Measurements from ENCODE around the gene GRM7. TPM values are rescaled to one million over a fixed set of nuclear protein-coding genes. Genes with fewer than 3 reads are reported as not detected.

GRM7 gene
- polyA plus RNA-seq, 1 experiment = not detected

DNA sequence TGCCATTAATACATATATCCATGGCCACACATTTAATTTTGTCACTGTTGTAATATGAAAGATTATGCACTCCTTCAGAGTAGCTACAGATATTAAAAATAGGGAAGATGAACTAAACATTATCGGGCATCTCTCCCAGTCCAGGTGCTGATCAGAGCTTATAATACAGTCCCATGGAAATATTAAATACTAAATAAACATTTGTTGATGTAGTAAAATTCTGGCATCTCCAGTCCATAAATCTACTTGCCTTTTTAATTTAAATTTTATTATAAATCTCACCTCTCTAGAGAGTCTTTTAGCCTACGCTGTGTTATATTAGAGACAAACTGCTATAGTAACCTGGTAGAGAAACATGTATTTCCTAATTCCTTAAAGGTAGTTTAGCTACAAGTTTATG is 297.6 kb downstream of the GRM7 start:
- ChIA-PET CTCF (no interaction called here), POLR2A (no interaction called here)
- Histone ChIP-seq H3K9me3 (ENCODE audit: control insufficient read depth, insufficient read depth, low read length) (peaks cover 2% of the 10 kb centered on the region), H3K27ac (ENCODE audit: low read depth, low read length) (no peak overlapping the region), H3K4me3 (ENCODE audit: low read depth, low read length) (no peak overlapping the region), H3K27me3 (ENCODE audit: control insufficient read depth, insufficient read depth, low read length) (no peaks in the 10 kb centered on the region)
- TF ChIP-seq, protein P1, sequence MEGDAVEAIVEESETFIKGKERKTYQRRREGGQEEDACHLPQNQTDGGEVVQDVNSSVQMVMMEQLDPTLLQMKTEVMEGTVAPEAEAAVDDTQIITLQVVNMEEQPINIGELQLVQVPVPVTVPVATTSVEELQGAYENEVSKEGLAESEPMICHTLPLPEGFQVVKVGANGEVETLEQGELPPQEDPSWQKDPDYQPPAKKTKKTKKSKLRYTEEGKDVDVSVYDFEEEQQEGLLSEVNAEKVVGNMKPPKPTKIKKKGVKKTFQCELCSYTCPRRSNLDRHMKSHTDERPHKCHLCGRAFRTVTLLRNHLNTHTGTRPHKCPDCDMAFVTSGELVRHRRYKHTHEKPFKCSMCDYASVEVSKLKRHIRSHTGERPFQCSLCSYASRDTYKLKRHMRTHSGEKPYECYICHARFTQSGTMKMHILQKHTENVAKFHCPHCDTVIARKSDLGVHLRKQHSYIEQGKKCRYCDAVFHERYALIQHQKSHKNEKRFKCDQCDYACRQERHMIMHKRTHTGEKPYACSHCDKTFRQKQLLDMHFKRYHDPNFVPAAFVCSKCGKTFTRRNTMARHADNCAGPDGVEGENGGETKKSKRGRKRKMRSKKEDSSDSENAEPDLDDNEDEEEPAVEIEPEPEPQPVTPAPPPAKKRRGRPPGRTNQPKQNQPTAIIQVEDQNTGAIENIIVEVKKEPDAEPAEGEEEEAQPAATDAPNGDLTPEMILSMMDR (IDR thresholded peaks at IDR 0.05; ENCODE audit: low read depth, low read length) = no peak
- DNase-seq (ENCODE audit: low read depth, low spot score) = no peak

DNA sequence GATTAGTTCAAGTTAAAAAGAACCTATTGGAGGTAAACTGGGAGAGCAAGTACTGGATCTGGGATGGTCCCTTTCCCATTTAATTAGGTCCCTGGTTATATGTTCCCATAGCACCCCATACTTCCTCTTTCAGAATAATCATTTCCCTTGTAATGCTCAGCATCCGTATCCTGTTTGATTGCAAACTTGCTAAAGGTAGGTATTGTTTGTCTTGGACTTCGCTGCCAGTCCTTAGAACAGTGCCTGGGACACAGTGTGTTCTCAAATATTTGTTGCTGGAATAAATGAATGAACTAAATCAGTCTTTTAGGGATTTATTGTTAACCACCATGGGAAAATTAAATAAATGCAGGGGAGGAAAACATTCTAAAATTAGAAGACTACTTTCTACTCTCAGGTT is 299.8 kb downstream of the GRM7 start:
- H3K27ac ChIP-seq (ENCODE audit: low read depth, low read length) = no peak overlapping the region
- TF ChIP-seq, protein P1 (IDR thresholded peaks at IDR 0.05; ENCODE audit: low read depth, low read length) = no peak
- CTCF ChIA-PET = no interaction called here
- H3K27me3 ChIP-seq (ENCODE audit: control insufficient read depth, insufficient read depth, low read length) = no peaks in the 10 kb centered on the region
- H3K4me3 ChIP-seq (ENCODE audit: low read depth, low read length) = no peak overlapping the region
- POLR2A ChIA-PET = no interaction called here
- DNase-seq (ENCODE audit: low read depth, low spot score) = no peak
- H3K9me3 ChIP-seq (ENCODE audit: control insufficient read depth, insufficient read depth, low read length) = peaks cover 2% of the 10 kb centered on the region

DNA sequence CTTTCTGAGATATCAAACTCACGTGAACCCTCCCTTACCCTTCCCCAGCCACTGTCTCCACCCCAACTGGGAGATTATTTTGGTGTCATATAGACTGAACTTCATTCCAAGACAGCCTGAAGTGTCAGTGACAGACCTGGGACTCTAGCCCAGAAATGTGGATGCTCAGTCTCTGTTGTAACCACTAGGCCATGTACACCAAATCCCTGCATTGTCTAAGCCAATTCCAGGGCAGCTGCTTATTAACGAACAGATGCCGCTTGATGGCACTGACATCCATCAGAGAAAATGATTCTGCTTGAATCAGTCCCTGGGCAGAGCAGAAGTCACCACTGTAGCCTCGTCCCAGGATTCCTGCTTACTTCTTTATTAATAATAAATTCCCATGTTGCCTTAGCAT is 305.5 kb downstream of the GRM7 start:
- Histone ChIP-seq H3K27me3 (ENCODE audit: control insufficient read depth, insufficient read depth, low read length) (no peaks in the 10 kb centered on the region), H3K4me3 (ENCODE audit: low read depth, low read length) (no peak overlapping the region), H3K9me3 (ENCODE audit: control insufficient read depth, insufficient read depth, low read length) (peaks cover 15% of the 10 kb centered on the region), H3K27ac (ENCODE audit: low read depth, low read length) (no peak overlapping the region)
- POLR2A ChIA-PET = interaction anchor here (0.6 kb wide), 1 partner anchor 965 kb away, joined by 4 read pairs; no protein-coding TSS in a partner anchor
- CTCF ChIA-PET = no interaction called here
- TF ChIP-seq, protein P1 (IDR thresholded peaks at IDR 0.05; ENCODE audit: low read depth, low read length) = no peak
- DNase-seq (ENCODE audit: low read depth, low spot score) = no peak

DNA sequence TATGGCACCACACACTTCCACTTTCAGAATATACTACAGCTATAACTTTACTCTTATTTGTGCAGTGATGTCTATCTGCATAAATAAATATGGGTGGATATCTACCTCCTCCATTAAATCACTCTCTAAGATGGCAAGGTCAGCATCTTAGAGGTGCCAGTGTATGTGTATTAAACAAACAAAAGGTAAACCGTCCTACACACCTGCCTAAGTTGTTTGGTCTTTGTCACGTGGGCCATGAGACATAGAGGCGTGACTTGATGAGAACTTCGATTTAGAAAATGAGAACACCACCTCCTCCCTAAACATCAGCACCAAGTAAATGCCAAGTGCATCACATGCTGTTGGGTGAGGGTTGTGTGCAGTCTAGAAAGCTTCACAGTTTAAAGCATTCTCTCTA is 310.6 kb downstream of the GRM7 start:
- H3K9me3 ChIP-seq (ENCODE audit: control insufficient read depth, insufficient read depth, low read length) = peaks cover 12% of the 10 kb centered on the region
- no peak for DNase-seq (ENCODE audit: low read depth, low spot score)
- ChIA-PET POLR2A (no interaction called here), CTCF (no interaction called here)
- TF ChIP-seq, protein P1 (IDR thresholded peaks at IDR 0.05; ENCODE audit: low read depth, low read length) = no peak
- H3K4me3 ChIP-seq (ENCODE audit: low read depth, low read length) = no peak overlapping the region
- no peak overlapping the region for H3K27ac ChIP-seq (ENCODE audit: low read depth, low read length)
- no peaks in the 10 kb centered on the region for H3K27me3 ChIP-seq (ENCODE audit: control insufficient read depth, insufficient read depth, low read length)

DNA sequence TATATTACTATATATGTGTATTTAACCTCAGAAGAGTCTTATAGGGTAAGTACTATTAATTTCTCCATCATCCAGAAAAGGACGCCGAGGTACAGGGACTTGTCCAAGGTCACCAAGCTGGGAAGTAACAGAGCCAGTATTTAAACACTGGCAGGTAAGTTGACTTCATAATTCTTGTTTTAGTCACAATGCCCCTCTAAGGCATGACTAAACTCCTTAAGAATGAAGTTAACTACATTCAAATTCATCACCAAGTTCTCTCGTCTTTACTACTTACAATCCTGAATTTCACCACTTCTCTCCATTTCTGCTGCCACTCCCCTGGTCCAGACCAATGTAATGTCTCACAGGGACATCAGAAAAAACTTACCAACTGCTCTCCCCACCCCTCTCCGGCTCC is 312.1 kb downstream of the GRM7 start:
- no peak overlapping the region for H3K27ac ChIP-seq (ENCODE audit: low read depth, low read length)
- ChIA-PET POLR2A (no interaction called here), CTCF (no interaction called here)
- no peaks in the 10 kb centered on the region for H3K27me3 ChIP-seq (ENCODE audit: control insufficient read depth, insufficient read depth, low read length)
- no peak for DNase-seq (ENCODE audit: low read depth, low spot score)
- TF ChIP-seq, protein P1 (IDR thresholded peaks at IDR 0.05; ENCODE audit: low read depth, low read length) = no peak
- H3K9me3 ChIP-seq (ENCODE audit: control insufficient read depth, insufficient read depth, low read length) = peaks cover 4% of the 10 kb centered on the region; the same call in 1 of the 2 replicates
- H3K4me3 ChIP-seq (ENCODE audit: low read depth, low read length) = no peak overlapping the region

All from AG04450 (cell line).